Ascending aorta (tissue), 2 donors: ENCODE results near the gene ELFN1. TPM values are rescaled to one million over a fixed set of nuclear protein-coding genes. Genes with fewer than 3 reads are reported as not detected.

Experiments used
- DNase-seq, 2 donors: peaks; one replicate each; pipeline ENCODE4 v3.0.0-alpha.2; 2019; ENCODE audit warnings: low spot score in 2 of 2
- H3K27ac ChIP-seq, 2 donors: fragments of 200-600 bp; sonication (generic); one replicate each; pipeline ENCODE4 v1.5.1; 2016 to 2017; ENCODE audit warnings: mild to moderate bottlenecking in 1 of 2
- H3K27me3 ChIP-seq: fragments of 200-600 bp; sonication (generic); one replicate; pipeline ENCODE4 v1.5.1; 2017
- H3K36me3 ChIP-seq, 2 donors: fragments of 200-600 bp; sonication (generic); one replicate each; pipeline ENCODE4 v1.5.1; 2016
- H3K4me1 ChIP-seq, 2 donors: fragments of 200-600 bp; sonication (generic); one replicate each; pipeline ENCODE4 v1.5.1; 2016 to 2017; ENCODE audit warnings: mild to moderate bottlenecking in 1 of 2
- H3K4me3 ChIP-seq, 2 donors: fragments of 200-600 bp; sonication (generic); one replicate each; pipeline ENCODE4 v1.5.1; 2016 to 2017; ENCODE audit warnings: mild to moderate bottlenecking in 1 of 2
- H3K9me3 ChIP-seq, 2 donors: fragments of 200-600 bp; sonication (generic); one replicate each; pipeline ENCODE4 v1.5.1; 2016
- intact Hi-C: fragments of 100-400 bp; cut with DNase I; formaldehyde crosslinking; loops from one replicate; pipeline ENCODE4 v1.15.1; 2023
- total RNA-seq: library from RNA; depleted of rRNA; stranded (reverse); fragments of >200 nt; gene quantifications from one replicate; pipeline ENCODE4 v1.1.0, GENCODE V29; 2016
- TF ChIP-seq, protein P1 (sequence below), 3 experiments: fragments of 200-600 bp in 2 of 3; fragments of 450-650 bp in 1 of 3; sonication (generic) in 2 of 3; IDR thresholded peaks; one replicate each; pipeline ENCODE4 v1.5.1; 2016 to 2019; ENCODE audit warnings: antibody characterized with exemption in 3 of 3, mild to moderate bottlenecking in 1 of 3, moderate library complexity in 1 of 3

ELFN1 gene
- total RNA-seq, 1 donor from 2014 or later = 7.3 TPM

GRCh38 chr7:1745576-1746490, 75.8 kb downstream of the ELFN1 start:
- no peak overlapping the region for H3K4me3 ChIP-seq
- no peaks in the 10 kb centered on the region for H3K36me3 ChIP-seq
- intact Hi-C loops = no loop called here
- H3K27me3 ChIP-seq = no peaks in the 10 kb centered on the region
- H3K9me3 ChIP-seq = no peaks in the 10 kb centered on the region
- DNase-seq = no peak
- TF ChIP-seq, protein P1, sequence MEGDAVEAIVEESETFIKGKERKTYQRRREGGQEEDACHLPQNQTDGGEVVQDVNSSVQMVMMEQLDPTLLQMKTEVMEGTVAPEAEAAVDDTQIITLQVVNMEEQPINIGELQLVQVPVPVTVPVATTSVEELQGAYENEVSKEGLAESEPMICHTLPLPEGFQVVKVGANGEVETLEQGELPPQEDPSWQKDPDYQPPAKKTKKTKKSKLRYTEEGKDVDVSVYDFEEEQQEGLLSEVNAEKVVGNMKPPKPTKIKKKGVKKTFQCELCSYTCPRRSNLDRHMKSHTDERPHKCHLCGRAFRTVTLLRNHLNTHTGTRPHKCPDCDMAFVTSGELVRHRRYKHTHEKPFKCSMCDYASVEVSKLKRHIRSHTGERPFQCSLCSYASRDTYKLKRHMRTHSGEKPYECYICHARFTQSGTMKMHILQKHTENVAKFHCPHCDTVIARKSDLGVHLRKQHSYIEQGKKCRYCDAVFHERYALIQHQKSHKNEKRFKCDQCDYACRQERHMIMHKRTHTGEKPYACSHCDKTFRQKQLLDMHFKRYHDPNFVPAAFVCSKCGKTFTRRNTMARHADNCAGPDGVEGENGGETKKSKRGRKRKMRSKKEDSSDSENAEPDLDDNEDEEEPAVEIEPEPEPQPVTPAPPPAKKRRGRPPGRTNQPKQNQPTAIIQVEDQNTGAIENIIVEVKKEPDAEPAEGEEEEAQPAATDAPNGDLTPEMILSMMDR (IDR thresholded peaks at IDR 0.05) = no peak
- no peak overlapping the region for H3K27ac ChIP-seq
- H3K4me1 ChIP-seq = no peaks in the 10 kb centered on the region

- no peaks in the 10 kb centered on the region for H3K4me1 ChIP-seq
- TF ChIP-seq, protein P1 (IDR thresholded peaks at IDR 0.05) = no peak
- DNase-seq = no peak
- no peaks in the 10 kb centered on the region for H3K9me3 ChIP-seq
- no peak overlapping the region for H3K4me3 ChIP-seq
- no peaks in the 10 kb centered on the region for H3K27me3 ChIP-seq
- no peaks in the 10 kb centered on the region for H3K36me3 ChIP-seq
- H3K27ac ChIP-seq = no peak overlapping the region
- intact Hi-C loops = no loop called here
These were observed 76.5 kb downstream of the ELFN1 start for GRCh38 chr7:1746491-1746975.

GRCh38 chr7:1747004-1747801, 77.1 kb downstream of the ELFN1 start:
- Histone ChIP-seq H3K9me3 (no peaks in the 10 kb centered on the region), H3K27me3 (no peaks in the 10 kb centered on the region), H3K4me3 (no peak overlapping the region), H3K27ac (no peak overlapping the region), H3K4me1 (no peaks in the 10 kb centered on the region), H3K36me3 (no peaks in the 10 kb centered on the region)
- TF ChIP-seq, protein P1 (IDR thresholded peaks at IDR 0.05) = no peak
- DNase-seq = no peak
- intact Hi-C loops = no loop called here

DNA sequence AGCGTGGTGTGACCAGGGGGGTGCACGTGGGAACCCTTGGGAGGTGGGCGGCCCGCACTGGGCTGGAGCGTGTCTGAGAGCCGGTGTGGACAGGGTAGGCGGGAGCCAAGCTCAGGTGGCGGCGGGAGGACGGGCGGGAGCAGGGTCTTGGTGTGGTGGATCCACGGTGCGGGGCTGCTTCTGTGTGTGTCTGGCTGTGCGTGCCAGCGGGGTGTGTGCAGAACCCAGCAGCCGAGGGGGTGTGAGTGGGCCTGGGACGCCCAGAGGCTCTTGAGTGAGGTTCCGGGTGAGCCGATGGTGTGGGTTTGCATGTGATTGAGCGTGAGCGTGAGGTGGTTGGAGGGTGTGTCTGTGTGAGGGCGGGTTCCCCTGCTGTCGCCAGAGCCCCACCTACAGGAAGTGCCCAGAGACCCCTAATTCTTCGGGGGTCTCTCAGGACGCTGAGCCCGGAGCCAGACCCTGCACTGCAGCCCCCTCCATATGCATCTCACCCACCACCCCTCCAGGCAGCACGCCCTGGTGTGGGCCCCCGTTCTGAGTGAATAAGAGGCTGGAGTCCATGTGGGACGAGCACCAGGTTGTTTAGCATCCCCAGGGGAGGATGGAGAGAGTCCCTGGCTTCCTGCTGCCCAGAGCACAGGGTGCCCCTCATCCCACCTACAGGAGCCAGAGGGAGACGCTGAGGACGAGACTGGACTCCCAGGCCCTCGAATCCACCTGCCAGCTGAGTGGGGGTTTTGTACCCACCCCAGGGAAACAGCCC, 78.2 kb downstream of the ELFN1 start:
- intact Hi-C loops = no loop called here
- Histone ChIP-seq H3K36me3 (no peaks in the 10 kb centered on the region), H3K27ac (no peak overlapping the region), H3K9me3 (no peaks in the 10 kb centered on the region), H3K27me3 (no peaks in the 10 kb centered on the region), H3K4me1 (no peaks in the 10 kb centered on the region), H3K4me3 (no peak overlapping the region)
- DNase-seq = no peak
- TF ChIP-seq, protein P1 (IDR thresholded peaks at IDR 0.05) = no peak

GRCh38 chr7:1748839-1749173, 78.7 kb downstream of the ELFN1 start:
- H3K9me3 ChIP-seq = no peaks in the 10 kb centered on the region
- intact Hi-C loops = no loop called here
- no peak overlapping the region for H3K4me3 ChIP-seq
- H3K36me3 ChIP-seq = no peaks in the 10 kb centered on the region
- H3K27me3 ChIP-seq = no peaks in the 10 kb centered on the region
- H3K4me1 ChIP-seq = no peaks in the 10 kb centered on the region
- TF ChIP-seq, protein P1 (IDR thresholded peaks at IDR 0.05) = no peak
- no peak overlapping the region for H3K27ac ChIP-seq
- DNase-seq = no peak
